H9 (cell line): ENCODE results near the gene CDK2. TPM values are rescaled to one million over a fixed set of nuclear protein-coding genes. Genes with fewer than 3 reads are reported as not detected.

ENCODE experiments used
- DNase-seq: peaks from one replicate; pipeline ENCODE4 v3.0.0-alpha.2; 2017
- H2AFZ ChIP-seq: one replicate; pipeline ENCODE4 v1.6.1; 2013; ENCODE audit warnings: mild to moderate bottlenecking, low read length, control low read depth, moderate library complexity
- H2AK5ac ChIP-seq: 2 replicates; pipeline ENCODE4 v1.6.1; 2013; ENCODE audit warnings: low read length, control low read depth, mixed read lengths; ENCODE audit not compliant: insufficient read length
- H2BK120ac ChIP-seq: one replicate; pipeline ENCODE4 v1.6.1; 2013; ENCODE audit warnings: low read depth, mild to moderate bottlenecking, low read length, control low read depth, inconsistent platforms; ENCODE audit not compliant: poor library complexity, severe bottlenecking
- H2BK12ac ChIP-seq: 2 replicates; pipeline ENCODE4 v1.6.1; 2013; ENCODE audit warnings: low read length, control low read depth, mixed read lengths, low read depth; ENCODE audit not compliant: insufficient read length
- H2BK15ac ChIP-seq: 2 replicates; pipeline ENCODE4 v1.6.1; 2013; ENCODE audit warnings: low read depth, low read length, control low read depth
- H2BK20ac ChIP-seq: one replicate; pipeline ENCODE4 v1.6.1; 2013; ENCODE audit warnings: low read depth, mild to moderate bottlenecking, low read length, control low read depth, inconsistent platforms; ENCODE audit not compliant: poor library complexity, severe bottlenecking
- H2BK5ac ChIP-seq: 2 replicates; pipeline ENCODE4 v1.6.1; 2013; ENCODE audit warnings: low read length, control low read depth, mixed read lengths; ENCODE audit not compliant: insufficient read length
- H3K14ac ChIP-seq: 2 replicates; pipeline ENCODE4 v1.6.1; 2013; ENCODE audit warnings: low read length, control low read depth; ENCODE audit not compliant: insufficient read depth
- H3K18ac ChIP-seq: 2 replicates; pipeline ENCODE4 v1.6.1; 2013; ENCODE audit warnings: low read depth, mild to moderate bottlenecking, mixed read lengths, low read length, control low read depth; ENCODE audit not compliant: insufficient read length
- H3K23ac ChIP-seq: 2 replicates; pipeline ENCODE4 v1.6.1; 2013; ENCODE audit warnings: low read length, control low read depth, mixed read lengths, low read depth; ENCODE audit not compliant: insufficient read length
- H3K23me2 ChIP-seq: 2 replicates; pipeline ENCODE4 v1.6.1; 2013; ENCODE audit warnings: low read depth, mild to moderate bottlenecking, mixed read lengths, low read length, control low read depth; ENCODE audit not compliant: insufficient read length, poor library complexity, severe bottlenecking
- H3K27ac ChIP-seq: 2 replicates; pipeline ENCODE4 v1.5.1; 2013; ENCODE audit warnings: low read length, control low read depth, mixed read lengths, low read depth; ENCODE audit not compliant: insufficient read length
- H3K27me3 ChIP-seq: 2 replicates; pipeline ENCODE4 v1.6.1; 2013; ENCODE audit warnings: low read length, control low read depth, inconsistent platforms; ENCODE audit not compliant: insufficient read depth
- H3K4ac ChIP-seq: 2 replicates; pipeline ENCODE4 v1.6.1; 2013; ENCODE audit warnings: low read depth, mild to moderate bottlenecking, control low read depth, inconsistent platforms, low read length, moderate library complexity
- H3K4me1 ChIP-seq: 2 replicates; pipeline ENCODE4 v1.6.1; 2013; ENCODE audit warnings: low read length, control low read depth, inconsistent platforms; ENCODE audit not compliant: insufficient read depth
- H3K4me2 ChIP-seq: 2 replicates; pipeline ENCODE4 v1.6.1; 2013; ENCODE audit warnings: low read length, control low read depth, mixed read lengths; ENCODE audit not compliant: insufficient read length, insufficient read depth
- H3K56ac ChIP-seq: 2 replicates; pipeline ENCODE4 v1.6.1; 2013; ENCODE audit warnings: low read depth, mild to moderate bottlenecking, mixed read lengths, low read length, control low read depth; ENCODE audit not compliant: insufficient read length
- H3K79me1 ChIP-seq: 2 replicates; pipeline ENCODE4 v1.6.1; 2013; ENCODE audit warnings: low read depth, mild to moderate bottlenecking, moderate library complexity, low read length, control low read depth, inconsistent platforms; ENCODE audit not compliant: insufficient read depth, poor library complexity, severe bottlenecking
- H3K79me2 ChIP-seq: 2 replicates; pipeline ENCODE4 v1.6.1; 2013; ENCODE audit warnings: low read length, control low read depth, inconsistent platforms; ENCODE audit not compliant: insufficient read depth
- H3K9ac ChIP-seq: 2 replicates; pipeline ENCODE4 v1.6.1; 2013; ENCODE audit warnings: low read length, control low read depth, mixed read lengths; ENCODE audit not compliant: insufficient read length; ENCODE audit errors: extremely low read depth
- H3K9me3 ChIP-seq: one replicate; pipeline ENCODE4 v1.6.1; 2013; ENCODE audit warnings: low read depth, low read length, inconsistent platforms; ENCODE audit not compliant: control insufficient read depth
- H3T11ph ChIP-seq: one replicate; pipeline ENCODE4 v1.6.1; 2013; ENCODE audit warnings: mild to moderate bottlenecking, low read length, control low read depth, inconsistent platforms
- H4K20me1 ChIP-seq: one replicate; pipeline ENCODE4 v1.6.1; 2013; ENCODE audit not compliant: control insufficient read depth, insufficient read length, insufficient read depth
- H4K5ac ChIP-seq: 2 replicates; pipeline ENCODE4 v1.6.1; 2013; ENCODE audit warnings: low read depth, mild to moderate bottlenecking, mixed read lengths, low read length, control low read depth; ENCODE audit not compliant: insufficient read length
- H4K8ac ChIP-seq: replicated peaks from 2 replicates; pipeline ENCODE4 v1.6.1; 2013; ENCODE audit warnings: low read length, control low read depth, mixed read lengths, low read depth; ENCODE audit not compliant: insufficient read length
- H4K91ac ChIP-seq: 2 replicates; pipeline ENCODE4 v1.6.1; 2013; ENCODE audit warnings: low read depth, mild to moderate bottlenecking, moderate library complexity, mixed read lengths, low read length, control low read depth; ENCODE audit not compliant: insufficient read length
- H3K27ac Mint-ChIP-seq, 3 experiments: 2 replicates in 2 of 3; 3 replicates in 1 of 3; pipeline ENCODE4 v1.8.0; 2020 to 2021; ENCODE audit warnings: mixed read lengths in 3 of 3, mild to moderate bottlenecking in 1 of 3, moderate library complexity in 1 of 3
- H3K27me3 Mint-ChIP-seq: 2 replicates; pipeline ENCODE4 v1.8.0; 2021; ENCODE audit warnings: low read depth, mild to moderate bottlenecking, moderate library complexity, mixed read lengths
- H3K36me3 Mint-ChIP-seq, 3 experiments: 2 replicates in 2 of 3; 3 replicates in 1 of 3; pipeline ENCODE4 v1.8.0; 2020 to 2021; ENCODE audit warnings: low read depth in 3 of 3, mixed read lengths in 3 of 3; ENCODE audit not compliant: insufficient read depth in 1 of 3
- H3K4me1 Mint-ChIP-seq, 2 experiments: 2 replicates each; pipeline ENCODE4 v1.8.0; 2020; ENCODE audit warnings: mixed read lengths in 2 of 2
- H3K4me3 Mint-ChIP-seq, 2 experiments: 2 replicates in 1 of 2; 3 replicates in 1 of 2; pipeline ENCODE4 v1.8.0; 2020 to 2021; ENCODE audit warnings: mild to moderate bottlenecking in 2 of 2, mixed read lengths in 2 of 2, moderate library complexity in 1 of 2
- H3K9me3 Mint-ChIP-seq, 2 experiments: 2 replicates in 1 of 2; 3 replicates in 1 of 2; pipeline ENCODE4 v1.8.0; 2020; ENCODE audit warnings: mild to moderate bottlenecking in 2 of 2, mixed read lengths in 2 of 2, moderate library complexity in 1 of 2
- CTCF ChIP-seq: fragments of 200-600 bp; sonication (generic); conservative IDR thresholded peaks from 3 replicates; pipeline ENCODE4 v1.8.0; 2021; ENCODE audit warnings: antibody characterized with exemption, mild to moderate bottlenecking
- WGBS: extraction: QIAGEN DNeasy Blood & Tissue Kit; methylation state at CpG from one replicate; pipeline ENCODE4 v1.1.7; 2013; ENCODE audit warnings: missing lambda C conversion rate, low lambda C conversion rate, mixed read lengths; ENCODE audit not compliant: insufficient read length; ENCODE audit errors: extremely low coverage; 5-methylcytosine and 5-hydroxymethylcytosine counted together
- total RNA-seq: library from RNA; stranded (reverse); gene quantifications from 2 replicates; pipeline ENCODE4 v1.2.1, GENCODE V29; 2021

The CDK2 gene
- total RNA-seq, 1 experiment from 2014 or later = 60.8 TPM

GRCh38 chr12:55927588-55928502, 38.8 kb upstream of the CDK2 start, which contains the start of gene PYM1:
Gene PYM1 (minus strand): TSS chr12:55927894. CDS start chr12:55927761, 133 bp downstream.
- no peak within 1 kb of the TSS for H3K23ac ChIP-seq
- H2BK12ac ChIP-seq = peak within 1 kb of the TSS; percentile 47
- H3K27me3 Mint-ChIP-seq = peaks cover 16% of the 10 kb centered on the region
- H3K27ac Mint-ChIP-seq = peak within 1 kb of the TSS; percentile 99
- H2AFZ ChIP-seq = no peak within 1 kb of the TSS
- peak within 1 kb of the TSS; percentile 78 for H2BK5ac ChIP-seq
- H3K4me1 Mint-ChIP-seq = peaks cover 44 to 47% of the 10 kb centered on the region in 2 experiments
- H3K9me3 ChIP-seq = no peaks in the 10 kb centered on the region
- H3K27ac ChIP-seq = peak within 1 kb of the TSS; percentile 80
- H3K23me2 ChIP-seq = peaks cover 21% of the 10 kb centered on the region
- no CpG with 5 or more reads among the region's 49 CpGs for WGBS
- H3K56ac ChIP-seq = no peak within 1 kb of the TSS
- no peaks in the 10 kb centered on the region for H4K20me1 ChIP-seq
- H3K9ac ChIP-seq = peak within 1 kb of the TSS; percentile 98
- no peak within 1 kb of the TSS for H2BK15ac ChIP-seq
- peak; percentile 96 for DNase-seq
- no peak within 1 kb of the TSS for H4K91ac ChIP-seq
- peak within 1 kb of the TSS; percentile 81 for H3K18ac ChIP-seq
- H3K4ac ChIP-seq = no peak within 1 kb of the TSS; the same call in 1 of the 2 replicates
- no peak within 1 kb of the TSS for H2AK5ac ChIP-seq
- no peak for TF ChIP-seq CTCF
- H4K8ac ChIP-seq = no peak within 1 kb of the TSS
- peaks cover 4% of the 10 kb centered on the region; the same call in 1 of the 2 replicates for H3K27me3 ChIP-seq
- H3K4me1 ChIP-seq = peaks cover 6% of the 10 kb centered on the region; the same call in 1 of the 2 replicates
- no peaks in the 10 kb centered on the region; a peak in 1 of 5 replicates for H3K9me3 Mint-ChIP-seq
- peaks cover 5 to 23% (median 19%) of the 10 kb centered on the region in 3 experiments; a peak in 5 of 7 replicates for H3K36me3 Mint-ChIP-seq
- no peak within 1 kb of the TSS for H2BK120ac ChIP-seq
- peak within 1 kb of the TSS; percentile 90 for H3K4me2 ChIP-seq
- no peak within 1 kb of the TSS for H3T11ph ChIP-seq
- H2BK20ac ChIP-seq = no peak within 1 kb of the TSS
- peaks cover 5% of the 10 kb centered on the region for H3K79me1 ChIP-seq
- H3K79me2 ChIP-seq = peaks cover 22% of the 10 kb centered on the region; the same call in 1 of the 2 replicates
- peak within 1 kb of the TSS; percentile 95 for H3K14ac ChIP-seq
- no peak within 1 kb of the TSS for H4K5ac ChIP-seq
- peak within 1 kb of the TSS; percentile 96 to 99 for H3K4me3 Mint-ChIP-seq
